ENCODE results near the gene ALKAL2.

DNA sequence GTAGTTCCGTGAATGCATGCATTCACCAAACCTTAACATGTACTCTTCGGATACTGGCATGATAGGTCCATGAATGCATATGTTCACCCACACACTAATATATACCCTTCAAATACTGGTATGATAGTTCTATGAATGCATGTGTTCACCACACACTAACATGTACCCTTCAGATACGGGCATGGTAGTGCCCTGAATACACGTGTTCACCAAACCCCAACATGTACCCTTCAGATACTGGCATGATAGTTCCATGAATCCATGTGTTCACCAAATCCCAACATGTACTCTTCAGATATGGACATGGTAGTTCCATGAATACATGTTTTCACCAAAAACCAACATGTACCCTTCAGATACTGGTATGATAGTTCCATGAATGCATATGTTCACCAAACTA is 48.5 kb upstream of the ALKAL2 start:
- TF ChIP-seq, protein P1, sequence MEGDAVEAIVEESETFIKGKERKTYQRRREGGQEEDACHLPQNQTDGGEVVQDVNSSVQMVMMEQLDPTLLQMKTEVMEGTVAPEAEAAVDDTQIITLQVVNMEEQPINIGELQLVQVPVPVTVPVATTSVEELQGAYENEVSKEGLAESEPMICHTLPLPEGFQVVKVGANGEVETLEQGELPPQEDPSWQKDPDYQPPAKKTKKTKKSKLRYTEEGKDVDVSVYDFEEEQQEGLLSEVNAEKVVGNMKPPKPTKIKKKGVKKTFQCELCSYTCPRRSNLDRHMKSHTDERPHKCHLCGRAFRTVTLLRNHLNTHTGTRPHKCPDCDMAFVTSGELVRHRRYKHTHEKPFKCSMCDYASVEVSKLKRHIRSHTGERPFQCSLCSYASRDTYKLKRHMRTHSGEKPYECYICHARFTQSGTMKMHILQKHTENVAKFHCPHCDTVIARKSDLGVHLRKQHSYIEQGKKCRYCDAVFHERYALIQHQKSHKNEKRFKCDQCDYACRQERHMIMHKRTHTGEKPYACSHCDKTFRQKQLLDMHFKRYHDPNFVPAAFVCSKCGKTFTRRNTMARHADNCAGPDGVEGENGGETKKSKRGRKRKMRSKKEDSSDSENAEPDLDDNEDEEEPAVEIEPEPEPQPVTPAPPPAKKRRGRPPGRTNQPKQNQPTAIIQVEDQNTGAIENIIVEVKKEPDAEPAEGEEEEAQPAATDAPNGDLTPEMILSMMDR (IDR thresholded peaks at IDR 0.05; ENCODE audit: poor library complexity, severe bottlenecking), result no peak
- no peak for TF ChIP-seq POLR2AphosphoS5 (IDR thresholded peaks at IDR 0.05)
- TF ChIP-seq SMC3 (conservative IDR thresholded peaks at IDR 0.05; ENCODE audit: poor library complexity), result no peak
- TF ChIP-seq, protein P2, sequence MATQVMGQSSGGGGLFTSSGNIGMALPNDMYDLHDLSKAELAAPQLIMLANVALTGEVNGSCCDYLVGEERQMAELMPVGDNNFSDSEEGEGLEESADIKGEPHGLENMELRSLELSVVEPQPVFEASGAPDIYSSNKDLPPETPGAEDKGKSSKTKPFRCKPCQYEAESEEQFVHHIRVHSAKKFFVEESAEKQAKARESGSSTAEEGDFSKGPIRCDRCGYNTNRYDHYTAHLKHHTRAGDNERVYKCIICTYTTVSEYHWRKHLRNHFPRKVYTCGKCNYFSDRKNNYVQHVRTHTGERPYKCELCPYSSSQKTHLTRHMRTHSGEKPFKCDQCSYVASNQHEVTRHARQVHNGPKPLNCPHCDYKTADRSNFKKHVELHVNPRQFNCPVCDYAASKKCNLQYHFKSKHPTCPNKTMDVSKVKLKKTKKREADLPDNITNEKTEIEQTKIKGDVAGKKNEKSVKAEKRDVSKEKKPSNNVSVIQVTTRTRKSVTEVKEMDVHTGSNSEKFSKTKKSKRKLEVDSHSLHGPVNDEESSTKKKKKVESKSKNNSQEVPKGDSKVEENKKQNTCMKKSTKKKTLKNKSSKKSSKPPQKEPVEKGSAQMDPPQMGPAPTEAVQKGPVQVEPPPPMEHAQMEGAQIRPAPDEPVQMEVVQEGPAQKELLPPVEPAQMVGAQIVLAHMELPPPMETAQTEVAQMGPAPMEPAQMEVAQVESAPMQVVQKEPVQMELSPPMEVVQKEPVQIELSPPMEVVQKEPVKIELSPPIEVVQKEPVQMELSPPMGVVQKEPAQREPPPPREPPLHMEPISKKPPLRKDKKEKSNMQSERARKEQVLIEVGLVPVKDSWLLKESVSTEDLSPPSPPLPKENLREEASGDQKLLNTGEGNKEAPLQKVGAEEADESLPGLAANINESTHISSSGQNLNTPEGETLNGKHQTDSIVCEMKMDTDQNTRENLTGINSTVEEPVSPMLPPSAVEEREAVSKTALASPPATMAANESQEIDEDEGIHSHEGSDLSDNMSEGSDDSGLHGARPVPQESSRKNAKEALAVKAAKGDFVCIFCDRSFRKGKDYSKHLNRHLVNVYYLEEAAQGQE (IDR thresholded peaks at IDR 0.05; ENCODE audit: borderline replicate concordance), result no peak
- no peak for TF ChIP-seq EZH2 (IDR thresholded peaks at IDR 0.05; ENCODE audit: borderline replicate concordance, insufficient read depth, low read length, poor library complexity, severe bottlenecking)
- TF ChIP-seq RAD21 (conservative IDR thresholded peaks at IDR 0.05), result no peak
- TF ChIP-seq EP300 (conservative IDR thresholded peaks at IDR 0.05; ENCODE audit: poor library complexity, severe bottlenecking), result no peak
- TF ChIP-seq TAF1 (IDR thresholded peaks at IDR 0.05; ENCODE audit: low read depth), result no peak
- no peak for TF ChIP-seq MXI1 (conservative IDR thresholded peaks at IDR 0.05; ENCODE audit: poor library complexity, severe bottlenecking)
